Vagina (tissue), 2 donors: Measurements from ENCODE around the gene KLC3. TPM values are rescaled to one million over a fixed set of nuclear protein-coding genes. Genes with fewer than 3 reads are reported as not detected.

ENCODE experiments used
- DNase-seq, 2 donors: peaks; one replicate each; pipeline ENCODE4 v3.0.0-alpha.2; 2017; ENCODE audit errors: extremely low spot score in 2 of 2
- H3K27ac ChIP-seq: fragments of 200-600 bp; sonication (generic); one replicate; pipeline ENCODE4 v1.5.1; 2019
- H3K27me3 ChIP-seq: fragments of 200-600 bp; sonication (generic); one replicate; pipeline ENCODE4 v1.5.1; 2019
- H3K36me3 ChIP-seq, 2 donors: fragments of 200-600 bp; sonication (generic); one replicate each; pipeline ENCODE4 v1.5.1; 2017 to 2019
- H3K4me1 ChIP-seq: fragments of 200-600 bp; sonication (generic); one replicate; pipeline ENCODE4 v1.5.1; 2019
- H3K4me3 ChIP-seq, 2 donors: fragments of 200-600 bp; sonication (generic); 1 replicate in 1 of 2; 2 replicates in 1 of 2; pipeline ENCODE4 v1.5.1; 2016 to 2019
- H3K9me3 ChIP-seq: fragments of 200-600 bp; sonication (generic); one replicate; pipeline ENCODE4 v1.5.1; 2019
- CTCF ChIP-seq, 3 experiments: fragments of 450-650 bp in 2 of 3; fragments of 200-600 bp in 1 of 3; sonication (generic) in 1 of 3; IDR thresholded peaks; one replicate each; pipeline ENCODE4 v1.5.1; 2017 to 2019; ENCODE audit warnings: antibody characterized with exemption in 3 of 3, mild to moderate bottlenecking in 2 of 3, moderate library complexity in 2 of 3
- POLR2A ChIP-seq, 2 donors: fragments of 450-650 bp; IDR thresholded peaks; one replicate each; pipeline ENCODE4 v1.6.1; 2017; ENCODE audit warnings: antibody characterized with exemption in 2 of 2, mild to moderate bottlenecking in 2 of 2, moderate library complexity in 2 of 2
- POLR2AphosphoS5 ChIP-seq, 2 donors: sonication (generic); formaldehyde crosslinking; IDR thresholded peaks; one replicate each; pipeline ENCODE4 v1.9.0; 2017; ENCODE audit warnings: antibody characterized with exemption in 2 of 2, mild to moderate bottlenecking in 2 of 2, low read depth in 1 of 2; ENCODE audit not compliant: insufficient read depth in 1 of 2
- intact Hi-C: fragments of 100-400 bp; cut with DNase I; formaldehyde crosslinking; loops from one replicate; pipeline ENCODE4 v1.15.1; 2023
- total RNA-seq: library from RNA; depleted of rRNA; stranded (reverse); fragments of >200 nt; gene quantifications from one replicate; pipeline ENCODE4 v1.2.3, GENCODE V29; 2016

KLC3 gene
- total RNA-seq, 1 donor from 2014 or later = 20.9 TPM

DNA sequence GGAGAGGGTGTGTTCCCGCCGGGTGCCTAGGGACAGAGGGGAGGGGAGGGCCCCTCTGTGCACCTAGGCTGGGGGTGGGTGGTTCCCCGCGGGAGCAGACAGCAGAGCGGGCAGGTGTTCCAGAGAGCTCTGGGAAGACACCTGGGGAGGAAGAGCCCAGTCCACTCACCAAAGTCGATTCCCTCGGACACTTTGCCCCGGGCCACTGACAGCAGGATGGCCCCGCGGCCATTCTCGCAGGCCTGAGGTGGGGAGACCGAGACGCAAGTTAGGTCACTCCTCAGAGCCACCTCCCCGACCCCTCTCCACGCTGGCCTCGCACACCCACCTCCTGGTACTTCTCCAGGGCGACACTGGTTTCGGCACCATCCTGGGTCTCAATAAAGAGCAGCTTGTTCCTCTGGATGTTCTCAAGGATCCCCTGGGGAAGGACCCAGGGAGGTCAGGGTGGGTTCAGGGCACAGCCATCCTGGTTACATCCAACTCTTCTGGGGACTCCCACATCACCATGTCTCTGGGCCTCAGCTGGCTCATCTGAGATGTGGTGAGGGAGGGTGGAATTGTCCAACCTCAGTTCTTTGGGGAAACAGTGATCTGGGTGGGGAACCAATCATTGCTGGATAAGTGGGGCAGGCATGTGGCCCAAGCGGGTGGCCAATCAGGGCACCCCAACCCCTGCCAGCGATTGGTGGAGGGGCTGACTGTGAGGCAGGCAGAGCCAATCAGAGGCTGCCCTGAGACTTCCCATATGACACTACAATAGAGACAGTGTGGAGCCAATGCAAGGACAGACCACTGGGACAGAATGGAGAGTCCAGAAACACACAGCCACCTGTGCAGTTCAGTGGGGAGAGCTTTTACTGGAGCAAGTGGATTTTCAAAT, 12.6 kb downstream of the KLC3 start:
- no peaks in the 10 kb centered on the region for H3K9me3 ChIP-seq
- H3K27me3 ChIP-seq = no peaks in the 10 kb centered on the region
- H3K36me3 ChIP-seq = peaks cover 0 to 13% of the 10 kb centered on the region in 2 donors
- no peak overlapping the region for H3K4me3 ChIP-seq
- H3K4me1 ChIP-seq = no peaks in the 10 kb centered on the region
- DNase-seq = no peak
- no peak overlapping the region for H3K27ac ChIP-seq
- TF ChIP-seq POLR2AphosphoS5 (IDR thresholded peaks at IDR 0.05; ENCODE audit: insufficient read depth in 1 of 2, low read depth in 1 of 2) = no peak
- TF ChIP-seq CTCF (IDR thresholded peaks at IDR 0.05) = no peak
- no peak for TF ChIP-seq POLR2A (IDR thresholded peaks at IDR 0.05)
- intact Hi-C loops = no loop called here

DNA sequence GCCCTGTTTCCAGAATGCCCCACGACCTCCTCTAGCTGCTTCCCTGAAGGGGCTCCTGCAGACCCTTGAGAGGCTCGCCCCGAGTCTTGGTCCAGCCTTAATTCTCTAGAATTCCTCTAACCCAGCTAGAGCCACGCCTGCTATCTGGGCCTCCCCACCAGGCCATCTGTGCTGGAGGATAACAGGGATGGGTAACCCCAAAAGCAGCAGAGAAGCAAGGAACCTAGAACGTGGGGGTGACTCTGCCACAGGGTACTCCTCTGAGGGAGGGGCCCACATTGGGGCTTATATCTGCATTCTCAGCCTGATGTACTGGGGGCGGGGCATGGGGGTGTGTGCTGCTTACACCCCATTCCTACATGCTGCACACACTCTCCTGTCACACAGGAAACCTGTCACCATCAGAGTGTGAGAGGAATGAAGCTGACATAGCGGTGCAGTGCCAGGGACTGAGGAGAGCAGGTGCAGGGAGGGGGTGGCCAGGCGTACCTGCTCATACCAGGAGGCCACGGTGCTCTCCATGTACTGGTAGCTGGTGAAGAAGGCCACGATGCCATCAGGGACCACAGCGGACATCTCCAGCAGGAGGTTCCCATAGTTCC, 13.8 kb downstream of the KLC3 start:
- intact Hi-C loops = no loop called here
- Histone ChIP-seq H3K9me3 (no peaks in the 10 kb centered on the region), H3K27ac (no peak overlapping the region), H3K27me3 (no peaks in the 10 kb centered on the region), H3K36me3 (peaks cover 0 to 13% of the 10 kb centered on the region in 2 donors), H3K4me3 (no peak overlapping the region), H3K4me1 (no peaks in the 10 kb centered on the region)
- TF ChIP-seq POLR2AphosphoS5 (IDR thresholded peaks at IDR 0.05; ENCODE audit: insufficient read depth in 1 of 2, low read depth in 1 of 2) = no peak
- no peak for TF ChIP-seq CTCF (IDR thresholded peaks at IDR 0.05)
- TF ChIP-seq POLR2A (IDR thresholded peaks at IDR 0.05) = no peak
- no peak for DNase-seq

DNA sequence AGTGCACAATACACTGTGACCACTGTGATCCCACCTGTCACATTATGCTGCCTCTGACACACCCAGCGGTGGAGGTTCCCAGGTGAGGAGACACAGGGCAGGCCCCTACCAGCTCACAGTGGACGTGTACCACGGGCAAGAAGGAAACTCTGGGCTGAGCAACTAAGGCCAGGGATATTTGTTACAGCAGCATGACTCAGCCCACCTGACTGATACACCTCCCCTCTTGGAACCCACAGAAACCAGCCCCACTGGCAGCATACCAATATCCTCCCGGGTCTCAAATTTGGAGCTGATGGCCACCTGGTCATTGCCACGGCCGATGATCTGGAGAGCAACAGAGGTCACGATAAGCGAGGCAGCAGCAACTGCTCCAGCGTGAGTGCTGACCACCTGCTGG, 14.9 kb downstream of the KLC3 start:
- no peak overlapping the region for H3K4me3 ChIP-seq
- H3K9me3 ChIP-seq = no peaks in the 10 kb centered on the region
- no peak for TF ChIP-seq POLR2AphosphoS5 (IDR thresholded peaks at IDR 0.05; ENCODE audit: insufficient read depth in 1 of 2, low read depth in 1 of 2)
- TF ChIP-seq POLR2A (IDR thresholded peaks at IDR 0.05) = no peak
- TF ChIP-seq CTCF (IDR thresholded peaks at IDR 0.05) = no peak
- no peaks in the 10 kb centered on the region for H3K27me3 ChIP-seq
- no peak overlapping the region for H3K27ac ChIP-seq
- intact Hi-C loops = no loop called here
- no peaks in the 10 kb centered on the region for H3K4me1 ChIP-seq
- no peak for DNase-seq
- peaks cover 0 to 12% of the 10 kb centered on the region in 2 donors for H3K36me3 ChIP-seq

- no peaks in the 10 kb centered on the region for H3K27me3 ChIP-seq
- peaks cover 0 to 7% of the 10 kb centered on the region in 2 donors for H3K36me3 ChIP-seq
These were observed 15.4 kb downstream of the KLC3 start for GRCh38 chr19:45355910-45356309.

More at GRCh38 chr19:45355910-45356309, 15.4 kb downstream of the KLC3 start:
- Histone ChIP-seq H3K4me1 (no peaks in the 10 kb centered on the region), H3K9me3 (no peaks in the 10 kb centered on the region), H3K4me3 (no peak overlapping the region), H3K27ac (no peak overlapping the region)
- intact Hi-C loops = no loop called here
- TF ChIP-seq POLR2AphosphoS5 (IDR thresholded peaks at IDR 0.05; ENCODE audit: insufficient read depth in 1 of 2, low read depth in 1 of 2) (no peak), CTCF (IDR thresholded peaks at IDR 0.05) (no peak), POLR2A (IDR thresholded peaks at IDR 0.05) (no peak)
- no peak for DNase-seq
